WI38 (cell line): ENCODE measurements around the gene ATXN2.
"Not testable (repeated sequence)": the region's sequence is repeated elsewhere in the genome, so short reads cannot be mapped to it uniquely, and the experiment has no call there.

ENCODE experiments used
- H3K4me3 ChIP-seq: 2 replicates; pipeline ENCODE4 v1.5.1; 2011; ENCODE audit warnings: low read depth, mild to moderate bottlenecking, control low read depth, low read length
- TF ChIP-seq, protein P1 (sequence below): IDR thresholded peaks from 2 replicates; pipeline ENCODE4 v1.5.1; 2012; ENCODE audit warnings: low read depth, mild to moderate bottlenecking, control low read depth, low read length

ATXN2 gene

DNA sequence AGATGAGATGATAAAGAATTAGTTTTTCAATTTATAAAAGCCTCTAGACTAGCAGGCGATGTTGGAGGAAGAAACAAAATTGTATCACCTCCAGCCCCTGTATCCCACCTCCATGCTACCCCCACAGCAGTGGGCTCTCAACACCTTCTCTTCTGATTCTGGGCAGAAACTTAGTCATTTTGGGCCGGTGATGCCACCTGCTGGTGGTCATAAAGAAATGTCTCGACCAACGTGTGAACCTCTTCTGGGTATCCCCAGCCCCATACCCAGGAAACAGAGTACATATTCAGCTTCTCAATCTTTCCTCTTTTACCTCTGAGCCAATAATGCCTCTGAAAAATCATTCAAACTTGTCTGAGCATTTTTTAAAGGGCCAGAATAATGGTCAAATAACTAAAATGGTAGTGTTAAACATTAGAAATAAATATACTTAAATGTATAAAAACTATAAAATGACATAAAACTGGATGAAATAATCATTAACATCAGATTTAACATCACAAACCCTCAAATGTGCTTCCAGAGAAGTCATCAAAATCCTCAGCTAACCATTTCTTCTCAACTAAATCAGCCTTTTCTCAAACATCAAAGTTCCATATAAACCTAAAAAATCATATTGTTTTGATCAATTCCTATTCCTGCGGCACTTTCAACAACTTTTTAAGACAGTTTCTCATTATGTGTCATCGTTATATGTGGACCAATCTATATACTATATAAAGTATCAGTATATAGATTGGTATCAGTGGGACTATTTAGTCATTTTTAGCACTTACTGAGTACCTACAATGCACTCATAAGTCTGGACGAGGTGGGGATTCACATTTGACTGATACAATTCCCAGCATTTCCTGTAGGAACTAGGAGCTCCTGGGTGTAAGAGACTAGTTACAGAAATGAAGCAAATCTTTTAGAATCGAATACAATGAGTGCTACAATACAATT, 69.4 kb downstream of the ATXN2 start:
- TF ChIP-seq, protein P1, sequence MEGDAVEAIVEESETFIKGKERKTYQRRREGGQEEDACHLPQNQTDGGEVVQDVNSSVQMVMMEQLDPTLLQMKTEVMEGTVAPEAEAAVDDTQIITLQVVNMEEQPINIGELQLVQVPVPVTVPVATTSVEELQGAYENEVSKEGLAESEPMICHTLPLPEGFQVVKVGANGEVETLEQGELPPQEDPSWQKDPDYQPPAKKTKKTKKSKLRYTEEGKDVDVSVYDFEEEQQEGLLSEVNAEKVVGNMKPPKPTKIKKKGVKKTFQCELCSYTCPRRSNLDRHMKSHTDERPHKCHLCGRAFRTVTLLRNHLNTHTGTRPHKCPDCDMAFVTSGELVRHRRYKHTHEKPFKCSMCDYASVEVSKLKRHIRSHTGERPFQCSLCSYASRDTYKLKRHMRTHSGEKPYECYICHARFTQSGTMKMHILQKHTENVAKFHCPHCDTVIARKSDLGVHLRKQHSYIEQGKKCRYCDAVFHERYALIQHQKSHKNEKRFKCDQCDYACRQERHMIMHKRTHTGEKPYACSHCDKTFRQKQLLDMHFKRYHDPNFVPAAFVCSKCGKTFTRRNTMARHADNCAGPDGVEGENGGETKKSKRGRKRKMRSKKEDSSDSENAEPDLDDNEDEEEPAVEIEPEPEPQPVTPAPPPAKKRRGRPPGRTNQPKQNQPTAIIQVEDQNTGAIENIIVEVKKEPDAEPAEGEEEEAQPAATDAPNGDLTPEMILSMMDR: peak; percentile 63
- H3K4me3 ChIP-seq: no peak overlapping the region

DNA sequence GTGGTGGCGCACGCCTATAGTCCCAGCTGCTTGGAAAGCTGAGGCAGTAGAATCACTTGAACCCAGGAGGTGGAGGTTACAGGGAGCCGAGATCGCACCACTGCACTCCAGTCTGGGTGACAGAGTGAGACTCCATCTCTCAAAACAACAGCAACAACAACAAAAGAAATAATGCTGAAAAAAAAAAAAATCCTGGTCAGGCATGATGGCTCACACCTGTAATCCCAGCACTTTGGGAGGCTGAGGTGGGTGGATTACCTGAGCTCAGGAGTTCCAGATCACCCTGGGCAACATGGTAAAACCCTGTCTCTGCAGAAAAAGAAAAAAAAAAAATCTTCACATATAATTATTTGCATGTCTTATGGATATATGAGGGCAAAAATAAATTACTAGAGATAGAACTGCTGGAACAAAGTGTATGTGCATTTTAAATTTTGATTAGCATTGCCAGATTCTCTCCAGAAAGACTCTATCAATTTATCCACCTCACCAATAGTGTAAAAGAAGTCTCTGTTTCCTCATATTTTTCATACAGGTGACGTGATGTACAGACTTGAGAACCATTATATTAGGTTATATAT, 75.4 kb downstream of the ATXN2 start:
- H3K4me3 ChIP-seq: no peak overlapping the region
- TF ChIP-seq, protein P1: no peak

DNA sequence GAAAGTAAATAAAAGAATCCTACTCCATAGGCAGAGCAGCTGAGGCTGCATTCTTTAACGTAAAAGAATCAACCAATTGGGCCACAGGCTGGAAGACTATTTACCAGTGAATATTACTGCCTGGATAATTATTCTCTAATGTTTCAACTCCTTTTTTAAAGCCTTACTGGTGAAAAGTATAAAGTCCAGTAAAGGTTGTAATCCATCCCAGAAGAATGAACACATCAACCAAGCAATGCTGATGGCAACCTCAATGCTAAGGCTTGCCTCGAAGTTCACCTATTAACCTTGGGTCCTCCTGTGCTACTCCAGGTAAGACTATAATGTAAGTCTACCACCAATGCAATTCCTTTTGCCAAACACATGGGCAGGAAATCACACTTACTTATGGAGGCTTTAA, 77.3 kb downstream of the ATXN2 start:
- H3K4me3 ChIP-seq: no peak overlapping the region
- TF ChIP-seq, protein P1: no peak

DNA sequence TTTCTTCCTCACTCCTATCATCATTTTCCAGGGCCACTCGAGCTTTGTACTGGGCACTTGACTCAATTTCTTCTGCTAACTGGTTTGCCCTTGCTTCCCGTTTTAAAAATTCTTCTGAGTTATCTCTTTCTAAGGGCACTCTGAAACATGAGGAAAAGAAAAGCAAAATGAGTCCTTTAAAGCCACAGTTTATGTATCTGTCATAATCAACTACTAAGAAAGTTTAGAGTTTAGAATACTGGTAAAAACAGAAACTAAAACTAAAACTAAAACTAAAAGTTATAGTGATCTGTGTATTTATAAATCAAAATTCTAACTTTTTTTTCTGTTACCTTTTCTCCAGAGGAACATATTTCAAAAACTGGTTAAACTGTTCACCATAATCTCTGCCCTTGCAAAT, 79.2 kb downstream of the ATXN2 start:
- H3K4me3 ChIP-seq: no peak overlapping the region
- TF ChIP-seq, protein P1: no peak

DNA sequence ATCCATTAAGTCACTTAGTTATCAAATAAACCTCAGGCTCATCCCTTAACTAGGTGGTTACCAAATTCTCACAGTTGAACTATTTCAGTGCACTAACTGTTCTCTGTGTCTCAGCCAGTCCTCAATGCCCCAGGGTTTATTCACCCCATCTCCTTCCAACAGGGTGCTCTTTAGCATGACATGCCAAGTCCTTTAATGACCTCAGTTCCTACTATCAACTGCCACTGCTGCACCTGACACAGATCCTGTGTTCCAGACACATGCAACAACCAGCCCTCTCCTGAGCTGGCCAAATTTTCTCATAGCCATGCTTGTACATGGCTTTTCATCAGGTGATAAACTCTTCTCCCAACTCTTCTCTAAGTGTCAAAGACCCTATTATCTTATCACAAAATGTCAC, 80.0 kb downstream of the ATXN2 start:
- H3K4me3 ChIP-seq: no peak overlapping the region
- TF ChIP-seq, protein P1: no peak

DNA sequence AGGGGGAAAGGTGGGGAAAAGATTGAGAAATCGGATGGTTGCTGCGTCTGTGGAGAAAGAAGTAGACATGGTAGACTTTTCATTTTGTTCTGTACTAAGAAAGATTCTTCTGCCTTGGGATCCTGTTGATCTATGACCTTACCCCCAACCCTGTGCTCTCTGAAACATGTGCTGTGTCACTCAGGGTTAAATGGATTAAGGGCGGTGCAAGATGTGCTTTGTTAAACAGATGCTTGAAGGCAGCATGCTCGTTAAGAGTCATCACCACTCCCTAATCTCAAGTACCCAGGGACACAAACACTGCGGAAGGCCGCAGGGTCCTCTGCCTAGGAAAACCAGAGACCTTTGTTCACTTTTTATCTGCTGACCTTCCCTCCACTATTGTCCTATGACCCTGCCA, 91.4 kb downstream of the ATXN2 start:
- H3K4me3 ChIP-seq: not testable (repeated sequence)

DNA sequence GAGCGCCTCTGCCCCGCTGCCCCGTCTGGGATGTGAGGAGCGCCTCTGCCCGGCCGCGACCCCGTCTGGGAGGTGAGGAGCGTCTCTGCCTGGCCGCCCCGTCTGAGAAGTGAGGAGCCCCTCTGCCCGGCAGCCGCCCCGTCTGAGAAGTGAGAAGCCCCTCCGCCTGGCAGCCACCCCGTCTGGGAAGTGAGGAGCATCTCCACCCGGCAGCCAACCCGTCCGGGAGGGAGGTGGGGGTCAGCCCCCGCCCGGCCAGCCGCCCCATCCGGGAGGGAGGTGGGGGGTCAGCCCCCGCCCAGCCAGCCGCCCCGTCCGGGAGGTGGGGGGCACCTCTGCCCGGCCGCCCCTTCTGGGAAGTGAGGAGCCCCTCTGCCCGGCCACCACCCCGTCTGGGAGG, 91.9 kb downstream of the ATXN2 start:
- not testable (repeated sequence) for H3K4me3 ChIP-seq

DNA sequence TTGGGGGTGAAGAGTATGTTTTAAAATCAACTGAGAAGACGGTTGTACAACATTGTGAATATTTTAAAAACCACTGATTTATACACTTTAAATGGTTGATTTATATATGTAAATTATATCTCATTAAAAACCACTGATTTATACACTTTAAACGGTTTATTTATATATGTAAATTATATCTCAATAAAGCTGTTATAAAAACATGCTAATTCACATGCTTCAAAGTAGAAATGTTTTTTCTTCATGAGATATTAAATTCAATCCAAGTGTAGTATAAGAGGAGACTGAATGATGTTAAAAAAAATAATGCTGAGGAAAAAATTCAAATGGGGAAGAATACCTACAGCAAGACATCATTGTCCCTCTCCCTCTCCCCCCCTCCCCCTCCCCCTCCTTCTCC, 92.9 kb downstream of the ATXN2 start:
- TF ChIP-seq, protein P1: no peak
- H3K4me3 ChIP-seq: no peak overlapping the region
